Dendritic cell treated with granulocyte-macrophage colony-stimulating factor and Interleukin-4, amounts not matched to agents 40 ng/mL and 50 ng/mL, for 4 days (primary cell): Measurements from ENCODE around the gene PARD6G.

Experiments
- H3K27ac Mint-ChIP-seq: one replicate; pipeline ENCODE4 v1.8.0; 2022; ENCODE audit warnings: mild to moderate bottlenecking, mixed read lengths
- H3K27me3 Mint-ChIP-seq: one replicate; pipeline ENCODE4 v1.8.0; 2022; ENCODE audit warnings: mild to moderate bottlenecking, mixed read lengths
- H3K36me3 Mint-ChIP-seq: one replicate; pipeline ENCODE4 v1.8.0; 2022; ENCODE audit warnings: low read depth, mixed read lengths
- H3K4me1 Mint-ChIP-seq: one replicate; pipeline ENCODE4 v1.8.0; 2022; ENCODE audit warnings: low read depth, mixed read lengths
- H3K4me3 Mint-ChIP-seq: one replicate; pipeline ENCODE4 v1.8.0; 2022; ENCODE audit warnings: mild to moderate bottlenecking, moderate library complexity, mixed read lengths
- H3K9me3 Mint-ChIP-seq: one replicate; pipeline ENCODE4 v1.8.0; 2022; ENCODE audit warnings: mixed read lengths
- intact Hi-C: fragments of 100-400 bp; cut with micrococcal nuclease; formaldehyde crosslinking; loops from one replicate; pipeline ENCODE4 v1.15.0; 2022

Gene PARD6G

DNA sequence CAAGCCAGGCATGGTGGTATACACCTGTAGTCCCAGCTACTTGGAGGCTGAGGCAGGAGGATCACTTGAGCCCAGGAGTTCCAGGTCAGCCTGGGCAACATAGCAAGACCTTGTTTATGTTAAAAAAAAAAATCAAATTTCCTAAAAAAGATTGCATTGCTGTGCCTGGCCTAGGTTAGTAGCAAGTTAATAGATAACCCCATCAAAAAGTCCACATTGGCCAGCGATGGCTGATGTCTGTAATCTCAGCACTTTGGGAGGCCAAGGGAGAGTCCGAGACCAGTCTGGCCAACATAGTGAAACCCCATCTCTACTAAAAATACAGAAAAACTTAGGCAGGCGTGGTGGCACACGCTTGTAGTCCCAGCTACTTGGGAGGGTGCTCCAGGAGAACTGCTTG lies 38.7 kb downstream of the PARD6G start:
- no peaks in the 10 kb centered on the region for H3K4me1 Mint-ChIP-seq
- intact Hi-C loops: no loop called here

DNA sequence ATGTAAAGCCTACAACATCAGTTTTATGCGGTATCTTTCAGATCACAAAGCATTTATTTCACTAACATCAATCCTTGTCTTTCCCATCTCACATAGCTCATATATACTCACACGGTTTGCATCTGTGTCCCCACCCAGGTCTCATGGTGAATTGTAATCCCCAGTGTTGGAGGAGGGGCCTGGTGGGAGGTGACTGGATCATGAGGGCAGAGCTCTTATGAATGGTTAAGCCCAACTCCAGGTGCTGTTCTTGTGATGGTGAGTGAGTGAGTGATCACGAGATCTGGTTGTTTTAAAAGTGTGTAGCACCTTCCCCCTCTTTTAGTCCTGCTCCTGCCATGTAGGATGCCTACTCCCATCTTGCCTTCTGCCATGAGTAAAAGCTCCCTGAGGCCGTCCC lies 42.0 kb downstream of the PARD6G start:
- no peak overlapping the region for H3K4me3 Mint-ChIP-seq
- peaks cover 10% of the 10 kb centered on the region for H3K27me3 Mint-ChIP-seq
- H3K36me3 Mint-ChIP-seq: no peaks in the 10 kb centered on the region
- H3K4me1 Mint-ChIP-seq: no peaks in the 10 kb centered on the region
- H3K27ac Mint-ChIP-seq: no peak overlapping the region
- intact Hi-C loops: no loop called here
- no peaks in the 10 kb centered on the region for H3K9me3 Mint-ChIP-seq

More for the DNA sequence above, 38.7 kb downstream of the PARD6G start:
- Mint-ChIP-seq H3K9me3 (no peaks in the 10 kb centered on the region), H3K27ac (no peak overlapping the region), H3K36me3 (no peaks in the 10 kb centered on the region), H3K27me3 (peaks cover 8% of the 10 kb centered on the region), H3K4me3 (no peak overlapping the region)

DNA sequence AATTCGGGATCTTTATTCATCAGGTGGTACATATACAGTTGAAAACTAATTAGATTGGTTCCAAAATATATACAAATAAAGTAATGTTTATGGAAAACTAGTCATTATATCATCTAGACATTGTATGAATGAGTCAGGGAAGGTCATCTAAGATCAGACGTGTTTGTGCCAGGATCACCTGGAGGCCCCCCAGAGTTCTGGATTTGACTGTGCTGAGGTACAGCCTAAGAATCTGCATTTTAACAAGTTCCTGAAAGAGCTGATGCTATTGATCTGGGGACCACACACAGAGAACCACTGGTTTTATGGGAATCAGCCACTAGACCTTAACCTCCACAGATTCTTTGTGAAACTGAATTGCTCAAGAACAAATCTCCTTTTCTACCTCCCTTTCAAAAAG lies 43.2 kb downstream of the PARD6G start:
- no peak overlapping the region for H3K27ac Mint-ChIP-seq
- intact Hi-C loops: no loop called here
- peaks cover 11% of the 10 kb centered on the region for H3K27me3 Mint-ChIP-seq
- no peak overlapping the region for H3K4me3 Mint-ChIP-seq
- no peaks in the 10 kb centered on the region for H3K36me3 Mint-ChIP-seq
- no peaks in the 10 kb centered on the region for H3K4me1 Mint-ChIP-seq
- H3K9me3 Mint-ChIP-seq: no peaks in the 10 kb centered on the region

DNA sequence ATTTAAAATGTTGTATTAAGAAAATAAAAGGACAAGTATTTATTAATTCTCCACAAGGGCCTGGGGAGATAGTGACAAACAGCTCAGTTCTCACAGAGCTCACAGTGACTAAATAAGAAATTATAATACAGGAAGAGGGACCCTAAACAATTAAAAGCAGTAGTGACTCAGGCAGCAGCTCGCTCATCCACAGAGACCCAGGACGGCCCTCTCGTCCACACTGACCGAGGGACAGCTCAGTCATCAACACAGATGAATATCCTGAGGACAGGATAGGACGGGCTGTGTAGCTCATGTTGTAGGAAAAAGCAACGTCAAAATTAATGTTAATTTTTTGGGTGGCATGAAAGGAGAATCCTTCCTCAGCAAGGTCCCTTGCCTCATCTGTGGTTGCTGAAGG lies 44.1 kb downstream of the PARD6G start:
- no peaks in the 10 kb centered on the region for H3K36me3 Mint-ChIP-seq
- H3K9me3 Mint-ChIP-seq: no peaks in the 10 kb centered on the region
- peaks cover 7% of the 10 kb centered on the region for H3K27me3 Mint-ChIP-seq
- H3K27ac Mint-ChIP-seq: no peak overlapping the region
- no peaks in the 10 kb centered on the region for H3K4me1 Mint-ChIP-seq
- no peak overlapping the region for H3K4me3 Mint-ChIP-seq
- intact Hi-C loops: no loop called here

DNA sequence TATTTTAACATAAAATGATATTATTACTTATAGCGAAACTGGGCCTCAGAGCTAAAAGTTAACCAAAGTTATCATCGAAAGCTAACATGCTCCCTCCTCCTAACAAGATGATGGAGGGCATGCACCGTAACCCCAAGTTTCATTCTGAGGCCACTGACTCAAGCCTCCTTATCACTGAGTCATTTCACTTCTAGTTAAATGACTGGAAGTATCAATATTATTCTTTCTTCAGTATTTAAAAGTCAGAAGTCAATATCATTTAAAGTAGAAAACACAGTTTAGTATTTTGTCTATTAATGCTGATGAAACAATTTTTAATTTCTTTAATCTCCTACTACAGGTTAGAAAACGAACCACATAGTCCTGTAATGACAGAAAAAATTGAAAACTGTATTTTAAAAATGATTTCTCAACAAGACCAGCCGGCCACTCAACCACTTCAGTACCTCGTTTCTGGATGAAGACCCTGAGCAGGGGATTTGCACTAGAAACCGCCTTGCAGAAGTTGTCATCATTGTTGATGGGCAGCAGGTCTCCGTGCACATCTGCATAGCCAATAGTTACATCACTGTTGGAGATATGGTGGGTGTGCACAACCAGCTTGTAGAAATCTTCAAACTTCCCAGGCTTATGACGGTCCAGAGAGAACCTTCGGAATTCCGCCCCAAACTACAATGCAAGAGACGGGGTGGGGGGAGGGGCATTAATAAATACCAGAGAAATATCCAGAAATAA lies 44.9 kb downstream of the PARD6G start:
- intact Hi-C loops: no loop called here
- Mint-ChIP-seq H3K4me3 (no peak overlapping the region), H3K27me3 (peaks cover 7% of the 10 kb centered on the region), H3K36me3 (no peaks in the 10 kb centered on the region), H3K4me1 (no peaks in the 10 kb centered on the region), H3K27ac (no peak overlapping the region), H3K9me3 (no peaks in the 10 kb centered on the region)

DNA sequence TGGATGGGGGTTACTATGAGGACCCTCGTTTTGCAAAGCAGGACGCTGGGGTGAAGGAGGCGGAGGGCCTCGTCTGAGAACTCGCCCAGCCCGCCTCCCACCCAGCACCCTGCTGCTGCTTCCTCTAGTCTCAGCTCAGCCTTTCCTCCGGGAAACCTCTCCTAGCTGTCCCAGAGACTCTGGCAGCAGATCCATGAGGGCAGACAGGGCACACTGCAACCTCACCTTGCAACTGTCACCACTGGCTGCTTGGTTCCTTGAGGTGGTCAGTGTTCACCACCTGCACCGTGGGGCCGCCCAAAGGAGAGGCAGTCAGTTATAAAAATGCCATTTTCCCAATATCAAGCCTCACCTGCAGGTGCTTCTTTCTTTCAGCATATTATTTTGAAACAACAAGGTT lies 45.6 kb downstream of the PARD6G start:
- H3K27me3 Mint-ChIP-seq: peaks cover 7% of the 10 kb centered on the region
- H3K36me3 Mint-ChIP-seq: no peaks in the 10 kb centered on the region
- H3K4me1 Mint-ChIP-seq: no peaks in the 10 kb centered on the region
- intact Hi-C loops: no loop called here
- H3K4me3 Mint-ChIP-seq: no peak overlapping the region
- no peaks in the 10 kb centered on the region for H3K9me3 Mint-ChIP-seq
- no peak overlapping the region for H3K27ac Mint-ChIP-seq

DNA sequence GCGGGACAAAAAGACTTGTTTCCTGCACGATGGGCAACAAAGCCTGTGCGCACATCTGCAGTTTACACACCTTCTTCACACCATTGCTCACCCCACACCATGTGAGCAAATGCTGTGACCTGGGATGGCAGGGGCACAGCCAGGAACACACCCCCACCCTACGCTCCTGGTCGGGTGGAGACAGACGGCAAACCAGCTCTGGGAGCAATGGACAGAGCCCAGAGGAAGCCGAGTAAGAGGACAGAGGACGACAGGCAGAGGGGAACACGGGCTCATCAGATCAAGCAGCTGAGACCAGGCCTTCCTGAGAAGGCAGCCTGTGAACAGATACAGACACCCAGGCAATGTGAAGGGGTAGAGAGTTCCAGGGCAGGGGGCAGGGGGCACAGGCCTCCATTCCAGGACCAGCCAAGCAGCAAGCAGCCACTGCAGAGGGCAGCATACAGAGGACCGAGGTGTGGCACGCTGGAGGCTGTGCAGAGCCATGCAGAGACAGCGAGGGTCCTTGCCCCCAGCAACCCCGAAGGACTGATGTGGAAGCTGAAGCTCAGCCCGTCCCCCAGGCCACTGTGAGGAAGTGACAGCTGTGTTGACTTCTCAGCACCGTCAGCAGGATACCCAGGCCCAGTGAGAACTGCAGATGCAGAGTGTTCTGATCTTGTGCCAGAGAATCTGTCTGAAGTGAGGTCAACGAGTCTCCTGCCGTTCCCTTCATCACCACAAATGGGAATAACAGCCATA lies 46.2 kb downstream of the PARD6G start:
- intact Hi-C loops: no loop called here
- H3K4me3 Mint-ChIP-seq: no peak overlapping the region
- H3K27me3 Mint-ChIP-seq: peaks cover 7% of the 10 kb centered on the region

DNA sequence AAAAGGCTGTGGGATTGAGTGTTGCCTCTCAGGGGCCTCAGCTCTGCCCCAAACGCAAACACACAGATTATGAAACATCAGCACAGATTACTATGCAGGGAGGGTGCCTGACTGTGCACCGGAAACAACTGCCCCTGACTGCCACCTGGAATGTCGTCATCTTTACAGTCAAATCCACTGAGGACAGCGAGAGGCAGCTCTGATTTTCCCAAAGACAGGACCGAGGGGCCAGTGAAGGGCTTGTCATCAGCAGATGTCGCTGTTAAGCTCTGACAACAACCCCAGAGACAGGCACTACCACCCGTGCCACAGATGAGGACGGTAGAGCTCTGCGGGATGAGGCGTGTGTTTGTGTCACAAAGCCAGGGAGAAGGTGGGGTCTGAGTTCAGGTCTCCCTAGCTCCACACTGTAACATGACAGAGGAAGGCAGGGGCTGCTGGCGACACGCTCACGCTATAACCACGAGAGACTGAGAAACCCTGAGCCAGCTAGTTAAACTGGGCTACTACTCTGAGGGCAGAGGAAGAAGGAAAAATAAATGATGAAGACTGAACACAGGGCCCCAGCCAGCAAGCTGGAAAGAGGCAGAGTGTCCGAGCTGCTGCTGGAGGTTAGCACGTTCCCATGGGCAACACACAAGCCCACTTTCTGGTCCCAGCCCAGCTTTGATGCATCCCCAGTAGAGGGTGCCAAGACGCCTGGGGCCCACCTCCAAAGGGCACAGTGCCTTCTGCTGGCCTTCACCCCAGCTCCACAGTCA lies 47.0 kb downstream of the PARD6G start:
- H3K9me3 Mint-ChIP-seq: no peaks in the 10 kb centered on the region
- peaks cover 6% of the 10 kb centered on the region for H3K27me3 Mint-ChIP-seq
- no peak overlapping the region for H3K4me3 Mint-ChIP-seq
- no peak overlapping the region for H3K27ac Mint-ChIP-seq
- intact Hi-C loops: no loop called here
- no peaks in the 10 kb centered on the region for H3K36me3 Mint-ChIP-seq
- no peaks in the 10 kb centered on the region for H3K4me1 Mint-ChIP-seq

More for the DNA sequence above, 46.2 kb downstream of the PARD6G start:
- Mint-ChIP-seq H3K9me3 (no peaks in the 10 kb centered on the region), H3K27ac (no peak overlapping the region), H3K36me3 (no peaks in the 10 kb centered on the region), H3K4me1 (no peaks in the 10 kb centered on the region)

DNA sequence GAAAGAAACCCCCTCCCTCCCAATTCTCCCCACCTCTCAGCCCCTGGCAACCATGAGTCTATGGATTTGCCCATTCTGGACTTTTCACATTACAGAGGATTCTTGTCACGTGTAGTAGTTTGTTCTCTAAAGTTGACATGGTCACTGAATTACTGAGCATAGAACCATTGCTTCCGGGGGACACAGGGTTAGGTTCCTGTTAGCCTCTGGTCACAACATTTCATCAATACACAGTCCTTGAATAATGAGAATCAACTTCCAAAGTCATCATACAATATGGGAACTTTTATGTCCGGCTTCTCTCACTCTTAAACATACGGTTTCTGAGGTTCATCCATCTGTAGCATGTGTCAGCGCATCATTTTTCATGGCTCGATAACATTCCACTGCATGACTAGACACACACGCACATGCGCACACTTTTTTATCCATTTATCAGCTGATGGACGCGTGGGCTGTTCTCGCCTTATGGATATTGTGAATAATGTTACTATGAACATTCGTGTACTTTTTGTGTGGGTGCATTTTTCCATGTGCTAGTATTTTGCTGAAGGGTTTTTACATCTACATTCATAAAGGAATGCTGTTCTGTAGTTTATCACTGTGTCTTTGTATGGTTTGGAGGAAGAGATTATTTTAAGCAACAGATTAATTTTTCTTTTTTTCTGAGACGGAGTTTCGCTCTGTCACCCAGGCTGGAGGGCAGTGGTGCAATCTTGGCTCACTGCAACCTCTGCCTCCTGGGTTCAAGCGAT lies 48.1 kb downstream of the PARD6G start:
- H3K27ac Mint-ChIP-seq: no peak overlapping the region
- no peaks in the 10 kb centered on the region for H3K4me1 Mint-ChIP-seq
- H3K4me3 Mint-ChIP-seq: no peak overlapping the region
- H3K36me3 Mint-ChIP-seq: no peaks in the 10 kb centered on the region
- intact Hi-C loops: no loop called here
- H3K9me3 Mint-ChIP-seq: no peaks in the 10 kb centered on the region
- H3K27me3 Mint-ChIP-seq: peaks cover 7% of the 10 kb centered on the region

DNA sequence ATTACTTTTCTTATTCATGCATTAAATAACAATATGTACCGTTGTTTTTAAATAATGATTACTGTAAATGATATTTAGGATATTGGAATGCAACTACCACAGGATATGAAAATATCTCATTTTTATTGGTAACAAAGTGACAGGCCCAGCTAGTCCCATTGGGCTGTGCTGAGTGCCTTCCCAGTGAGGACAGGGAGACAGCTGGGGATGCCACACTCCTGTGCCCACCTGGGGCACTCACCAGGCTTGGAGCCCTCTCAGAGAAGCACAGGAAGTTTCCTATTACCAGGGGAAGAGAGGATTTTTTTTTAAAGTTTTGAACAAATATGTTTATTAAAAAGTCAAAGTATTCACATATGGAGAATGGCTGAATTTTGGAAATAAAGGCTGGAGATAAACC lies 48.9 kb downstream of the PARD6G start:
- Mint-ChIP-seq H3K4me1 (peaks cover 5% of the 10 kb centered on the region), H3K27me3 (peaks cover 9% of the 10 kb centered on the region), H3K36me3 (no peaks in the 10 kb centered on the region)

DNA sequence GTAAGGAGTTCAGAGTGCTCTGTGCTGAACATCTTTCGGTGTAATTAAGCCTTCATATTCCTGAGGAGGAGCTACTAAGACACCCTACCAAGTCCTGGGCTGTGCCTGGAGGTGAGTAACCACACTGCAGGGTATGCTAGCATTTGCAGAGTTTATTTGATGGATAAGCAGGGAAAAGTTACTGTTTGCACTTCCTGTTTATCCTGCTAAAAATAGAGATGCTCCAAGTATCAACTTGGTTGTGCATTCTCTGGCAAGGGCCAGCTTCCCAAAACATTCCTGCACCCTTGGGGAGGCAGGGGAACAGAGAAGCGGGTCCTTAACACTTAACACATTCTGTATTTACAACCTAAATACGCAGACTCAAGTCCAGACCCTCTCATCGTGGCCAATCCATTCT lies 49.8 kb downstream of the PARD6G start:
- Mint-ChIP-seq H3K4me3 (no peak overlapping the region), H3K27me3 (peaks cover 12% of the 10 kb centered on the region), H3K27ac (no peak overlapping the region), H3K36me3 (no peaks in the 10 kb centered on the region), H3K4me1 (peaks cover 5% of the 10 kb centered on the region), H3K9me3 (no peaks in the 10 kb centered on the region)
- intact Hi-C loops: no loop called here

More for the DNA sequence above, 48.9 kb downstream of the PARD6G start:
- Mint-ChIP-seq H3K4me3 (no peak overlapping the region), H3K27ac (no peak overlapping the region), H3K9me3 (no peaks in the 10 kb centered on the region)
- intact Hi-C loops: no loop called here

DNA sequence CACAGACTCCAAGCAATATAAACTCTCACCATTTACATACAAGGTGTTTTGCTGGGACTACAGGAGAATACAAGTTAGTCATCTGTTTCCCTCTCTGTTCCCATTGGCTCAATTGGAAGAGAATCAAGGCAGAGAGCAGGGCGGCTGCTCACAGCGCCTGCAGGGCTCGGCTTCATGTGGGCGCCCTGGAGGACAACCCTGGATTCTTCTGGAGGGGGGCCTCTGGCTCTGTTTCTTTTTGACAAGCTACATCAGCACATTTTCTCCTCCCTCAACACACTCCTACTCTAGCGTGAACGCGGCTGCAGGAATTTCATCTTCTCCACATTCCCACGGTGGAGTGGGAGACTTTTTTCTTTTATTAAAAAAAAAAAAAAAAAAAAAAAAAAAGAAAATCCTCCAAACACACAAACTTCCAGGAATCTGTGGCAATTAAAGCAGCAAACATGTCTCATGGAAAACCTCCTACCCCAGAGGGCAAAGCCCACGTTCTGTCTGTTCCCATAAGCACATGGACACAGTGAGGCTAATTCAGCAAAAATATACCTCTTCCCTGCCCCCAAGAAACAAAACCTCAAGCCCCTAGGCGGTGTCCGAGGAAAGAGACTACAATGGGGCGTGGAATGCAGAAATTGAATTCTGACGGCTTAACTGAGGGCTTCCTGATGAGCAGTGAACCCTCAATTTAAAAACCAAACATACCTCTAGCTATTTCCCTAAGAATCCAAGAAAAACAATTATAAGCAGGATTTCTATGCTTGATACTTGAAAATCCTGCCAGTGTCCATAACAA lies 50.6 kb downstream of the PARD6G start:
- Mint-ChIP-seq H3K27me3 (peaks cover 12% of the 10 kb centered on the region), H3K9me3 (no peaks in the 10 kb centered on the region)
- intact Hi-C loops: no loop called here

DNA sequence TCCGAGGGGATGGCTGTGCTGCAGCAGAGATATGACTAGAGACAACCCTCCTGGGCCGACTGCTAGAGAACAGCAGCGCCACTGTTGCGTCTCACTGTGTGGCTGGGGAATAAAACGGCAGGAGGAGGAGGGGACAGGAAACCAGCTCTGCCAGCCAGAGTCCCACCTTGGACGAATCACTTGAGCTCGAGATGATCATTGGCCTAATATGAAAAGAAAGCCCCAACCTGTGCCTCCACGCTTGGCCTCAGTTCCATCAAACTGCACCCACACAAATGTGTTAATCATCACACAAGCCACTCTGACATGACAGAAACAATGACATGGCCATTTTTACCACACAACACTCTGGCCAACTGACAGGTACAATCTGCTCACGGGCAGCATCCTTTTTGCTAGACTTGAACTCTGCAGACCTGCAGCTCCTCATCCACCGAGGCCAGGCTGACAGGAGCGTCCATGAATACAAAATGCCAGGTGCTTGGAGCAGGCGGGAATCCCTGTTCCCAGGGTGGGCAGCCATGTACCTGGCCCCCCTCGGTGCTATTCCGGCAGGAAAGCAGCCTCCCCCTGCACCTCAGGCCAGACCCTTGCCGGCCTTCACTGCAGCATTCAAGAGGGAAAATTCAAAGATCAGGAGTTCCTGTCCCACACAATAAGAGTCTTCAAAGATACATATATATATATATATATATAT lies 52.3 kb downstream of the PARD6G start:
- Mint-ChIP-seq H3K36me3 (no peaks in the 10 kb centered on the region), H3K4me3 (no peak overlapping the region), H3K4me1 (peaks cover 5% of the 10 kb centered on the region), H3K9me3 (no peaks in the 10 kb centered on the region), H3K27me3 (peaks cover 9% of the 10 kb centered on the region), H3K27ac (no peak overlapping the region)
- intact Hi-C loops: no loop called here

More for the DNA sequence above, 50.6 kb downstream of the PARD6G start:
- peaks cover 5% of the 10 kb centered on the region for H3K4me1 Mint-ChIP-seq
- H3K36me3 Mint-ChIP-seq: no peaks in the 10 kb centered on the region
- H3K4me3 Mint-ChIP-seq: no peak overlapping the region
- no peak overlapping the region for H3K27ac Mint-ChIP-seq
